Measurements from ENCODE around the gene LARGE1.

DNA sequence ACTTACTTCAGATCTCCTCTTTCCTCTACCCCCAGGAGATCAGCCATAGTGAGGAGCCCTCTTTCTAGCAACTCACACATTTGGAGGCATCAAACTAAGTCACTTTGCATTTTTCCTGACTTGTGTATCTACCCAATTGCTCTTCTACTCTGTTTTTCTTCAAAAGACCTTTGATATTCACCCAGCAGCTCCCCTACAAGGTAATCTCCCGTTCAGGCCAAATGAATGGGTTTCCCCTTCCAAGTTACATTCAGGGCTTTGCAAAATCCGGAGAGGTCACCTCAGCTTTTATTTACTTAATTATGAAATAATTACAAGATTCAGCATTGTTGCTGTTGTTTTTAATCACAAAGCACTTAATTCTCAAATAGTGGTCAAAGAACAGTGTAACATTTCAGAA, 6.1 kb downstream of the LARGE1 start:
- TF ChIP-seq, protein P1, sequence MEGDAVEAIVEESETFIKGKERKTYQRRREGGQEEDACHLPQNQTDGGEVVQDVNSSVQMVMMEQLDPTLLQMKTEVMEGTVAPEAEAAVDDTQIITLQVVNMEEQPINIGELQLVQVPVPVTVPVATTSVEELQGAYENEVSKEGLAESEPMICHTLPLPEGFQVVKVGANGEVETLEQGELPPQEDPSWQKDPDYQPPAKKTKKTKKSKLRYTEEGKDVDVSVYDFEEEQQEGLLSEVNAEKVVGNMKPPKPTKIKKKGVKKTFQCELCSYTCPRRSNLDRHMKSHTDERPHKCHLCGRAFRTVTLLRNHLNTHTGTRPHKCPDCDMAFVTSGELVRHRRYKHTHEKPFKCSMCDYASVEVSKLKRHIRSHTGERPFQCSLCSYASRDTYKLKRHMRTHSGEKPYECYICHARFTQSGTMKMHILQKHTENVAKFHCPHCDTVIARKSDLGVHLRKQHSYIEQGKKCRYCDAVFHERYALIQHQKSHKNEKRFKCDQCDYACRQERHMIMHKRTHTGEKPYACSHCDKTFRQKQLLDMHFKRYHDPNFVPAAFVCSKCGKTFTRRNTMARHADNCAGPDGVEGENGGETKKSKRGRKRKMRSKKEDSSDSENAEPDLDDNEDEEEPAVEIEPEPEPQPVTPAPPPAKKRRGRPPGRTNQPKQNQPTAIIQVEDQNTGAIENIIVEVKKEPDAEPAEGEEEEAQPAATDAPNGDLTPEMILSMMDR (IDR thresholded peaks at IDR 0.05), result no peak
- TF ChIP-seq ZFX (IDR thresholded peaks at IDR 0.05; ENCODE audit: borderline replicate concordance), result no peak
